Adrenal gland (tissue), 12 donors: Measurements from ENCODE around the gene ZBTB7B. TPM values are rescaled to one million over a fixed set of nuclear protein-coding genes. Genes with fewer than 3 reads are reported as not detected.

ENCODE experiments used
- DNase-seq, 7 donors: peaks; one replicate each; pipeline ENCODE4 v3.0.0-alpha.2; 2019 to 2020
- H3K27ac ChIP-seq, 5 donors: fragments of 200-600 bp; sonication (generic) in 4 of 5; 1 replicate in 3 of 5; 2 replicates in 2 of 5; pipeline versions ENCODE4 v1.5.1 to v1.8.0; 2016 to 2020; ENCODE audit warnings: mild to moderate bottlenecking in 1 of 5
- H3K27me3 ChIP-seq: fragments of 200-600 bp; 2 replicates; pipeline ENCODE4 v1.8.0; 2021
- H3K36me3 ChIP-seq, 2 donors: fragments of 200-600 bp; replicated peaks in 1 of 2; 1 replicate in 1 of 2; 2 replicates in 1 of 2; pipeline versions ENCODE4 v1.5.1 to v1.8.0; 2018 to 2022
- H3K4me1 ChIP-seq, 2 donors: fragments of 200-600 bp; replicated peaks in 1 of 2; 1 replicate in 1 of 2; 2 replicates in 1 of 2; pipeline versions ENCODE4 v1.5.1 to v1.8.0; 2018 to 2021
- H3K4me3 ChIP-seq, 4 donors: fragments of 200-600 bp; sonication (generic) in 3 of 4; one replicate each; pipeline ENCODE4 v1.5.1; 2016 to 2018
- H3K9me3 ChIP-seq, 3 donors: fragments of 200-600 bp; sonication (generic) in 1 of 3; replicated peaks in 1 of 3; 1 replicate in 2 of 3; 2 replicates in 1 of 3; pipeline versions ENCODE4 v1.5.1 to v1.8.0; 2016 to 2021
- POLR2A ChIP-seq, 2 donors: fragments of 450-650 bp; IDR thresholded peaks; one replicate each; pipeline ENCODE4 v1.6.1; 2017; ENCODE audit warnings: antibody characterized with exemption in 2 of 2, mild to moderate bottlenecking in 2 of 2, moderate library complexity in 1 of 2
- WGBS, 4 donors: extraction: QIAGEN DNeasy Blood & Tissue Kit in 2 of 4; methylation state at CpG; one replicate each; pipeline versions ENCODE4 v1.1.5 to v1.1.7; 2013 to 2017; 5-methylcytosine and 5-hydroxymethylcytosine counted together
- intact Hi-C, 2 donors: fragments of 100-400 bp; cut with DNase I; formaldehyde crosslinking; loops; one replicate each; pipeline versions ENCODE4 v1.14.1 to v1.15.0; 2022 to 2023
- polyA plus RNA-seq, 3 donors: library from polyadenylated mRNA; stranded (reverse); fragments of 200-250 nt in 2 of 3; fragments of 350-450 nt in 1 of 3; fragmentation: Illumina TruSeq in 1 of 3; extraction: RNeasy Lipid Tissue Mini Kit (QIAGEN cat#74804) in 1 of 3; gene quantifications; one replicate each; pipeline ENCODE4 v1.2.3, GENCODE V29; 2013 to 2014
- total RNA-seq, 9 donors: library from RNA; depleted of rRNA in 4 of 9; stranded (reverse); fragments of >200 nt in 4 of 9; fragments of 120-200 nt in 1 of 9; fragmentation: NEBNext Ultra II Directional in 1 of 9; extraction: Animal tissue kit (Norgen Biotek cat#: 25700) in 1 of 9; gene quantifications; one replicate each; pipeline versions ENCODE4 v1.1.0 to v1.2.4, GENCODE V29; 2013 to 2023
- TF ChIP-seq, protein P1 (sequence below), 6 experiments: fragments of 450-650 bp in 4 of 6; fragments of 200-600 bp in 2 of 6; sonication (generic) in 1 of 6; IDR thresholded peaks; 1 replicate in 5 of 6; 2 replicates in 1 of 6; pipeline versions ENCODE4 v1.5.1 to v1.8.0; 2016 to 2021; ENCODE audit warnings: antibody characterized with exemption in 6 of 6, mild to moderate bottlenecking in 2 of 6, moderate library complexity in 1 of 6
- donor health status: healthy with polysubstance abuse.
- donor health status: Bipolar disorder and iron deficiency.
- donor health status: DM: yes; HTN: yes; CAD: no.
- donor health status: DM: no; HTN: no; CAD: no.
- donor health status: DM: no; HTN: no; CAD: no.
- donor health status: DM: yes; HTN: yes; CAD: no.

The ZBTB7B gene
- total and polyA plus RNA-seq, 12 donors = 22.4 to 126 (median 75.9) TPM

DNA sequence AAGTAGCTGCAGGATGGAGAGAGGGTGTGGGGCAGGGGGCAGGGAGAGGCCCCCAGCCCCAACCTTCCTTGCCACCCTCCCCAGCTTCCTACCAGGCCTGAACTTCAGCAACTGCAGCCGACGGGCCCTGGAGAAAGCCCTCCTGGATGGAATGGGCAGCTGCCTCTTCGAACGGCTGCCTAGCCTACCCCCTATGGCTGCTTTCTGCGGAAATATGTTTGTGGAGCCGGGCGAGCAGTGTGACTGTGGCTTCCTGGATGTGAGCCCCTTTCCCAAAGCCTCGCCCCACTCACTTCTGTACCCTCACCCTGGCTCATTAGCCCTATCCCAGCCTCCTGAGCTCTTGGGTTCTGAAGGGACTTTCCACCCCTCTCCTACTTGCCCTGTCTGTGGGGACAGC lies 54.5 kb downstream of the ZBTB7B start:
- 92 to 97% (median 94%) methylated on average over 3 to 8 of the region's 8 CpGs for WGBS, 4 donors
- H3K4me1 ChIP-seq = peaks cover 0 to 12% of the 10 kb centered on the region in 2 donors
- no peak overlapping the region for H3K27ac ChIP-seq
- no peak for DNase-seq
- H3K9me3 ChIP-seq = no peaks in the 10 kb centered on the region
- TF ChIP-seq, protein P1, sequence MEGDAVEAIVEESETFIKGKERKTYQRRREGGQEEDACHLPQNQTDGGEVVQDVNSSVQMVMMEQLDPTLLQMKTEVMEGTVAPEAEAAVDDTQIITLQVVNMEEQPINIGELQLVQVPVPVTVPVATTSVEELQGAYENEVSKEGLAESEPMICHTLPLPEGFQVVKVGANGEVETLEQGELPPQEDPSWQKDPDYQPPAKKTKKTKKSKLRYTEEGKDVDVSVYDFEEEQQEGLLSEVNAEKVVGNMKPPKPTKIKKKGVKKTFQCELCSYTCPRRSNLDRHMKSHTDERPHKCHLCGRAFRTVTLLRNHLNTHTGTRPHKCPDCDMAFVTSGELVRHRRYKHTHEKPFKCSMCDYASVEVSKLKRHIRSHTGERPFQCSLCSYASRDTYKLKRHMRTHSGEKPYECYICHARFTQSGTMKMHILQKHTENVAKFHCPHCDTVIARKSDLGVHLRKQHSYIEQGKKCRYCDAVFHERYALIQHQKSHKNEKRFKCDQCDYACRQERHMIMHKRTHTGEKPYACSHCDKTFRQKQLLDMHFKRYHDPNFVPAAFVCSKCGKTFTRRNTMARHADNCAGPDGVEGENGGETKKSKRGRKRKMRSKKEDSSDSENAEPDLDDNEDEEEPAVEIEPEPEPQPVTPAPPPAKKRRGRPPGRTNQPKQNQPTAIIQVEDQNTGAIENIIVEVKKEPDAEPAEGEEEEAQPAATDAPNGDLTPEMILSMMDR (IDR thresholded peaks at IDR 0.05) = no peak
- TF ChIP-seq POLR2A (IDR thresholded peaks at IDR 0.05) = no peak
- no peak overlapping the region for H3K4me3 ChIP-seq
- H3K27me3 ChIP-seq = no peaks in the 10 kb centered on the region
- peaks cover 0 to 46% of the 10 kb centered on the region in 2 donors for H3K36me3 ChIP-seq
- intact Hi-C loops = no loop called here

DNA sequence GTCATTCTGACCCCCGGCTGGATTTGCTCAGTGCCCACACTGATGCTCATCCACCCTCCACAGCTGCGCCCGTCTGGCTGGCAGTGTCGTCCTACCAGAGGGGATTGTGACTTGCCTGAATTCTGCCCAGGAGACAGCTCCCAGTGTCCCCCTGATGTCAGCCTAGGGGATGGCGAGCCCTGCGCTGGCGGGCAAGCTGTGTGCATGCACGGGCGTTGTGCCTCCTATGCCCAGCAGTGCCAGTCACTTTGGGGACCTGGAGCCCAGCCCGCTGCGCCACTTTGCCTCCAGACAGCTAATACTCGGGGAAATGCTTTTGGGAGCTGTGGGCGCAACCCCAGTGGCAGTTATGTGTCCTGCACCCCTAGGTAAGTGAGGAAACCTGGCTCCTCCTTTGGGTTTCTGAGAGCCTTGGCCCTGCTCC lies 55.2 kb downstream of the ZBTB7B start:
- no peak for DNase-seq
- intact Hi-C loops = no loop called here
- 92 to 94% (median 93%) methylated on average over 5 to 13 of the region's 13 CpGs; no CpG with 5 or more reads in 1 of the 4 donors for WGBS, 4 donors
- no peaks in the 10 kb centered on the region for H3K9me3 ChIP-seq
- H3K4me1 ChIP-seq = peaks cover 5 to 14% of the 10 kb centered on the region in 2 donors
- no peak overlapping the region for H3K27ac ChIP-seq
- peaks cover 0 to 46% of the 10 kb centered on the region in 2 donors for H3K36me3 ChIP-seq
- H3K27me3 ChIP-seq = no peaks in the 10 kb centered on the region
- TF ChIP-seq, protein P1 (IDR thresholded peaks at IDR 0.05) = no peak
- no peak for TF ChIP-seq POLR2A (IDR thresholded peaks at IDR 0.05)
- H3K4me3 ChIP-seq = no peak overlapping the region

GRCh38 chr1:155060736-155061135 lies 58.1 kb downstream of the ZBTB7B start:
- Histone ChIP-seq H3K27me3 (no peaks in the 10 kb centered on the region), H3K4me1 (peaks cover 11 to 36% of the 10 kb centered on the region in 2 donors), H3K4me3 (no peak overlapping the region), H3K27ac (no peak overlapping the region), H3K36me3 (peaks cover 0 to 30% of the 10 kb centered on the region in 2 donors), H3K9me3 (no peaks in the 10 kb centered on the region)
- peak in 1 of 7 donors; percentile 20 for DNase-seq
- 74 to 90% (median 84%) methylated on average over 5 to 8 of the region's 8 CpGs for WGBS, 4 donors
- intact Hi-C loops = loop anchor here in 1 of 2 donors (5.0 kb wide), 1 partner anchor 153 kb away; no protein-coding TSS in a partner anchor
- TF ChIP-seq POLR2A (IDR thresholded peaks at IDR 0.05) = no peak
- TF ChIP-seq, protein P1 (IDR thresholded peaks at IDR 0.05) = no peak

- Histone ChIP-seq H3K4me1 (peaks cover 11 to 36% of the 10 kb centered on the region in 2 donors), H3K9me3 (no peaks in the 10 kb centered on the region), H3K36me3 (peaks cover 0 to 23% of the 10 kb centered on the region in 2 donors), H3K4me3 (no peak overlapping the region), H3K27ac (no peak overlapping the region), H3K27me3 (no peaks in the 10 kb centered on the region)
- TF ChIP-seq, protein P1 (IDR thresholded peaks at IDR 0.05) = peak; percentile 97 to 99 (median 98)
- no peak for TF ChIP-seq POLR2A (IDR thresholded peaks at IDR 0.05)
- whole genome bisulfite sequencing, 4 donors = 17 to 29% (median 23%) methylated on average over 16 to 21 of the region's 21 CpGs
- intact Hi-C loops = loop anchor here in 1 of 2 donors (2.0 to 5.0 kb wide), 2 partner anchors 23 to 154 kb away; no protein-coding TSS in a partner anchor
- DNase-seq = peak; percentile 90 to 96 (median 92)
Observed at GRCh38 chr1:155061381-155062150, 59.0 kb downstream of the ZBTB7B start.
